GM19455 (cell line): ENCODE data around the gene SH3TC1.

ENCODE experiments used
- ATAC-seq: cut with Tn5 transposase; IDR thresholded peaks from one replicate; pipeline ENCODE4 v1.9.1; 2021; ENCODE audit not compliant: unreplicated experiment

Gene SH3TC1

DNA sequence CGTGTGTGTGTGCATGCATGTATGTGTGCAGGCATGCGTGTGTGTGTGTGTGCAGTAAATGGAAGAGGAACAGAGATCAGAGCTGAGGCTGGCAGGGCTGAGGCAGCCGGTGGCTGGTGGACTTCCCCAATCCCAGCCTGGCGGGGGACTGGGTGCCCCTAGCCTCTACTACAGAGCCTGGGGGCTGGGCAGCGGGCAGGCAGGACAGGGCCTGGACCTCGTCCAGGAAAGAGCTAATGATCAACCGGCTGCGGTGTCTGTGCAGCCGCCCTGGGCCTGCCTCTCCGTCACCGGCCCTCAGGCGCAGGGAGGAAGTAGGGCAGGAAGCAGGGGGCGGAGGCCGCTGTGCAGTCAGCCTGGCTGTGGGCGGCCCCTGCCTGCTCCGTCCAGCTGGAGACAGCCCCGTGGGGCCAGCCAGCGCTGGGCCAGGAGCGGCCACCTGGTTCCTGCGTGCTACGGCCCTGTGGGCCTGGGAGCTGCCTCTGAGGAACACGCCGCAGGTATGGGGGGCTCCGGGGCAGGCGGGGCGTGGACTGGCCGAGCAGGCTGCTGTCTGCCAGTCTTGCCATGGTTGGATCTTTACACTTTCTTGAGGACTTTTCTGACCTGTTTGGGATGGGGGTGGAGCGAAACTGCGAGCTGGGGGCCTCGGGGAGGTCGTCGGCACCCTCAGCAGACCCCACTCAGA lies at the start of gene SH3TC1:
SH3TC1 (plus strand) TSS at position 385 of the 688 bp plus-strand sequence. CDS start 5,905 bp downstream, outside the sequence.
- peak; percentile 74 for ATAC-seq

DNA sequence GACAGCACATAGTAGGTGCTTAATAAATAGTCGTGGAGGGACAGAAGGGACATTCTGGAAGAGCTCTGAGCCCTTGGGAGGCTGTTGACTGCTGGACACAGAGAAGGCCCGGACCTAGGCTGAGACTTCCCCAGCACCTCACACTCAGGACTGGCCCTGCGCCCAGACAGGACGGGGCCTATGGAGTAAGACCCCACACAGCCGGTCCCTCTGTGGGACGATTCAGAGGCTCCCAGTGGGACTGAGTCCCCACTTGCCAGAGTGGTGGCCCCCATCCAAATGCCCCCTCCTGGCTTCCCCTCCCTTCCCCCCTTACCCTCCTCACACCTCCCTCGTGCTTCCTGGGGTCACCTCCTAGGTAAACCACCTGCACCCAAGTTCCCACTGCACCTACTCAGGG lies 49.4 kb upstream of the SH3TC1 start:
- no peak for ATAC-seq

DNA sequence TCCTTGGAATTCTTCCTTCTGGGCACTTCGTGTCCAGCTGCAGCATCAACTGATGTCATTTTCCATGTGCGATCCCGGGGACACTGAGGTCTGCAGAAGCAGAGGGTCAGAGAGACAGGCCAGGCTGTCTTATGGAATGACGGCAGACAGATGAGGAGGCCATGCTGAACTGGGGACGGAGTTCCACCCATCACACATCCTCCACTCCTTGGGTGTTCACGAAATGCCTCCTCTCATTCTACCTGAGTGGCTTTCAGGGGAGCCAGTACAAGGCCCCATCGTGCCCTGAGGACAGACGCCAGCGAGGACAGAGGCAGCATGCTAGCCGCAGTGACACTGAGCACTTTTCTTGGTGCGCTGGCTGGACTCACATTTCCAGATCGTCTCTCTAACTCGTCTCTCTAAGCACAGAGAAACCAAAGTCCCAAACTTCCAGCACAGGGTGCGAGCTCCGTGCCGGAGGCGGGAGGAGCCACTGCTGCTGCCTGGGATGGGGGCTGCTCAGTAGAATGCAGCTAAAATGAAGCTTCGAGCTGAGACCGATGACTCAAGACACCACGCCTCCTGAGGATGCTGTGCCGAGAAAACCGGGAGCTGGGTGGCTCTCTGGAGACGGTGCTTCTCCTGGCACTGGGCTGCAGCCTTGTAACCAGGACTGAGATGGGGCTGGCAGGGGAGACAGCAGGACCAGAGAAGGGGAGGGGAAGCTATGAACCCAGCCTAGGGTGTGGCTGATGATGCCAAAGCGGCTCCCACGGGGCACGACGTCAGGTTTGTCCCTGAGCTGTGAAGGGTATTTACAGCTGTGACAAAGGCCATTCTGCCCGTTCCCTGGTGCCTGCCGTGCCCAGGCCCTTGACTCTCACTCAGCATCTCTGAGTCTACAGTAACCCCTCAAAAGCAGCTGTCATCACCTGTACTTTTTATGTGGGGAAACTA lies 48.7 kb upstream of the SH3TC1 start:
- ATAC-seq = no peak

GRCh38 chr4:8151165-8151650 lies 47.9 kb upstream of the SH3TC1 start:
- no peak for ATAC-seq

- ATAC-seq = no peak
Observed at GRCh38 chr4:8152090-8152864, 46.8 kb upstream of the SH3TC1 start.

GRCh38 chr4:8152865-8153257 lies 46.2 kb upstream of the SH3TC1 start:
- ATAC-seq = no peak

GRCh38 chr4:8153441-8153840 lies 45.6 kb upstream of the SH3TC1 start:
- no peak for ATAC-seq

DNA sequence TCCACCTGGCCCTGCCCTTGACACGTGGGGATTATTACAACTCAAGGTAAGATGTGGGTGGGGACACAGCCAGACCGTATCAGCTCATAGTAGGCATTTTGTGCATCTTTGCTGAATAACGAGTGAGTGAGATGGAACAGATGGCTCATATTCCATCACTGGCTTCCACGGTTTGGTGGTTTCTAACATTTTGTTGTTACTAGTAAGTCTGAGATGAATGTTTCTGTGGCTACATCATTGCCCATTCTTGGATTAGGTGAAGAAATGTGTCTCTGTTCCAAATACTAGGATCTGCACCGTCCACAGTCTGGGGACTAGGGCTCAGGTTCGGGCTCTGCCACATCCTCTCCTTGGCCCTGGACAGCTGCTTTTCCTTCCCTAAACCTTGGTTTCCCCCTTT lies 44.0 kb upstream of the SH3TC1 start:
- ATAC-seq = no peak

DNA sequence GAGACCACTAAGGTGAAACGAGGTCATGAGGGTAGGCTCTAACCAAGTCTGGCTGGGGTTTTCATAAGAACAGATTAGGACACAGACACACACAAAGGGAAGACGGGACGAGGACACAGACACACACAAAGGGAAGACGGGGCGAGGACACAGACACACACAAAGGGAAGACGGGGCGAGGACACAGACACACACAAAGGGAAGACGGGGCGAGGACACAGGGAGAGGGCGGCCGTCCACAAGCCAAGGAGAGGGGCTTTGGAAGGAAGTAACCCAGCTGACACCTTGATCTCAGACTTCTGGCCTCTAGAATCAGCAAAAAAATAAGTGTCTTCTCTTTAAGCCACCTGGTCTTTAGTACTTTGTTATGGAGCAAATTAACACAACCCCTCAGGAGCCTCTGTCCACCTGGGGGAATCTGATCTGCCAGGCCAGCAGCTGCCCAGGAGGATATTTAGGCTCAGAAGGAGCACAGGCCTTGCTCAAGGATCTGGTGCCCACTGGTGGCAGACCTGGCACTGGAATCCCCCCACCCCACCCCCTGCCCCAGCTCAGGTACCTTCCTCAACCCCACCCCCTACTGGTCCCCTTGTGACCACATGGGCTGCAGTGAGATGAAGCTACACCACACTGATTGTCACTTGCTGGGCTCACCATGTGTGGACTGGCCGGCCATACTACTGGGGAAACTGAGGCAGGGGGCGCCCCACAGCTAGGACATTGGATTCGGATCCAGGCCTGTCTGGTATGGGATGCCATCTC lies 43.2 kb upstream of the SH3TC1 start:
- ATAC-seq = no peak

DNA sequence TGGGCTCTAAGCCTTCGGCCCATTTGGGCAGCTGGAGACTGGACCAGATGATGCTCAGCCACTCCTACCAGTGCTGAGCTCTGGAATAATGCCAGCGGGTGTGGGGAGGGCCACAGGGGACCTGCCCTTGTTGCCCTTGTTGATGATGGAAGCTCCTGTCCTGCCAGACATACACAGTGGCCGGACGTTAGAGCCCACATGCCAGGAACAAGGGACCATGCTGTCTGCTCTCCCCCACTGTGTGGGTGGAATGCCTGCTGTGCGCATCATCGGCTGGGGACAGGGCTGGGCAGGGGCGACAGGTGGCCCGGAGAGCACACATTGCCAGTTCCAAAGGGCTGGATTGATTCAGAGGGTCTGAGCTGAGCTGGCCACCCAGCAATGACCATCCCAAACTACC lies 42.5 kb upstream of the SH3TC1 start:
- no peak for ATAC-seq

DNA sequence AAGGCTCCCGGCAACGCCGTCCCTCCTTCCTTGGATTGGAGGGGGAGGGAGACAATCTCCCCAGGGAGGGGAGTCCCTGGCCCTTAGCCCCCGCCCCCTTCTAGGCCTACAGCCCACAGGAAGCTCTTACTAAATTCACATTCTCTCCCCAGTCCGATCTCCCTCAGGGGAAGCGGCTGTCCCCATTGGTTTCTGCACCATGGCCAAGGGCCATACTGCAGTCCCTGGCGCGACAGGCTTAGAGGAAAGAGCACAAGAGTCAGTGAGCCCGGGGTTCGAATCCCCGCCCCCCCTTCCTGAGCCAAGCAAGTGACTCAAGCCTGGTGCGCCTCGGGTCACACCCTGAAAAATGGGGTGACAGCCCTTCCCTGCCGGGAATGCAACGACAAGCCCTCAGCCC lies 41.6 kb upstream of the SH3TC1 start:
- no peak for ATAC-seq

GRCh38 chr4:8157944-8158709 lies 41.0 kb upstream of the SH3TC1 start:
- peak; percentile 22 for ATAC-seq

GRCh38 chr4:8158710-8159536 lies 40.2 kb upstream of the SH3TC1 start, which contains the start of gene ABLIM2:
ABLIM2 (minus strand) TSS chr4:8158813; CDS start chr4:8158689, 124 bp downstream.
- ATAC-seq = peak; percentile 96

DNA sequence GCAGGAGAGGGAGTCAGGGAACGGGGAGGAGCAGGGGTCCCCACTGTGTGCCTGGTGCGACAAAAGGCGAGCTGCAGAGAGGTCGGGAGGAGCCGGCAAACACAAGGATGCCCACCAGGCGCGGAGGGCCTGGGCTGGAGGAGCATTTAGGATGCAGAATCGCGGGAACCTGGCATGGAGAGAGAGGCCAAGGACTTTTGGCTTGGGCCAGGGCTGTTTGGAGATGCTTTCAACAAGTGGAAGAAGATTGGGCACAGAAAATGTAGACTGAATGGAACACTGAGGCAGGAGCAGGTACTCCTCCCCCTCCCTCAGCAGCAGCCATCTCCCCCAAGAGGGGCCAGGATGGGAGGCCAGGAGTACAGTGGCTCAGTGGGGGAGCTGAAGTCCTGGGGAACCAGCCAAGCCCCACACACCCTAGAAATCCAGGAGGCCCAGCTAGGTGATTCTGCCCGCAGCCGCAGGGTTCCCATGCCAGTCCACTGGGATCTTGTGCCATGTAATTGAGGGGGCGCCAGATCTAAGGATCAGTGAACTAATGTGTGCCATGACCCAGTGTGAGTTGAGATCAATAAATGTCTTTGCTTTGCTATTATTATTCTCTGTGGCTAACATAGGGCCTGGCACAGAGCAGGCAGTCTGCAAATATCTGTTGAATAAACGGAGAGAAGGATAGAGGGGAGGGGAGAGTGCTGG lies 39.4 kb upstream of the SH3TC1 start:
- no peak for ATAC-seq

GRCh38 chr4:8160233-8160560 lies 38.9 kb upstream of the SH3TC1 start:
- ATAC-seq = no peak

DNA sequence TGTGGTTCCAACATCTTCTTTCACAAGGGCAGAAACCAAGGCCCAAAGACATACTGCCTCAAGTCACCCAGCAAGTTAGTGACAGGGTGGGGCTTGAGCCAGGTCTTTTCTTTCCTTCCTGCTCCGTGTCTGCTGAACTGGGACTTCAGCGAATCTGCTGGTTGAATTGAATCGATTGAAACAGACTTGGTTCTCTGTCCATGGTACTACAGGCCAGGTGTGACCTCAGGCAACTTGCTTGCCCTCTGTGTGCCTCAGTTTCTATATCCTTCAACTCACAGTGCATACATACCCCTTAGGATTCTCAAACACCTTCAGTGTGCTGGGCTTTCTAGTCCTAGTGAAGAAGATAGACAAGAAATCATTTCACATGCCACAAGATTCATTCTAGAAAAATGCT lies 38.5 kb upstream of the SH3TC1 start:
- no peak for ATAC-seq

DNA sequence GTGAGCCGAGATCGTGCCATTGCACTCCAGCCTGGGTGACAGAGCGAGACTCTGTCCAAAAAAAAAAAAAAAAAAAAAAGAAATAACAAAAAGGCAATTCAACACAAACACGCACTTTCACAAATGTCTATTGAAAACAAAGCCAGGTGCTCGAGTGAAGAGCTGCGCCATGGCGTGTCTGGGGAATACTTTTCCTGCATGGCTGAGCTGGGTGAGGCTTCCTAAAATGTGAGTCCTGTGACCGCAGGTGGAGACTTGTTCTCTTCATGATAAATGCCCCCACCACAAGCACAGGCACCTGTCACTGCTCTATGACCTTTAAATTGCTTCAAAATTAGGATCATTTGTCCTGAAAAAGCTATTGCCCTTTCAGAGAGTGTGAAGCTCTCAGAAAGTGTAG lies 36.5 kb upstream of the SH3TC1 start:
- no peak for ATAC-seq

- no peak for ATAC-seq
Observed at GRCh38 chr4:8163026-8163425, 36.1 kb upstream of the SH3TC1 start.
